GM18498 (cell line): ENCODE results near the gene PML.
A peak's percentile ranks its signal among the peaks of the same experiment; 100 is the strongest.

Experiments
- ATAC-seq: cut with Tn5 transposase; IDR thresholded peaks from one replicate; pipeline ENCODE4 v1.9.1; 2021; ENCODE audit warnings: mild to moderate bottlenecking, moderate library complexity; ENCODE audit not compliant: unreplicated experiment

The PML gene, protein sequence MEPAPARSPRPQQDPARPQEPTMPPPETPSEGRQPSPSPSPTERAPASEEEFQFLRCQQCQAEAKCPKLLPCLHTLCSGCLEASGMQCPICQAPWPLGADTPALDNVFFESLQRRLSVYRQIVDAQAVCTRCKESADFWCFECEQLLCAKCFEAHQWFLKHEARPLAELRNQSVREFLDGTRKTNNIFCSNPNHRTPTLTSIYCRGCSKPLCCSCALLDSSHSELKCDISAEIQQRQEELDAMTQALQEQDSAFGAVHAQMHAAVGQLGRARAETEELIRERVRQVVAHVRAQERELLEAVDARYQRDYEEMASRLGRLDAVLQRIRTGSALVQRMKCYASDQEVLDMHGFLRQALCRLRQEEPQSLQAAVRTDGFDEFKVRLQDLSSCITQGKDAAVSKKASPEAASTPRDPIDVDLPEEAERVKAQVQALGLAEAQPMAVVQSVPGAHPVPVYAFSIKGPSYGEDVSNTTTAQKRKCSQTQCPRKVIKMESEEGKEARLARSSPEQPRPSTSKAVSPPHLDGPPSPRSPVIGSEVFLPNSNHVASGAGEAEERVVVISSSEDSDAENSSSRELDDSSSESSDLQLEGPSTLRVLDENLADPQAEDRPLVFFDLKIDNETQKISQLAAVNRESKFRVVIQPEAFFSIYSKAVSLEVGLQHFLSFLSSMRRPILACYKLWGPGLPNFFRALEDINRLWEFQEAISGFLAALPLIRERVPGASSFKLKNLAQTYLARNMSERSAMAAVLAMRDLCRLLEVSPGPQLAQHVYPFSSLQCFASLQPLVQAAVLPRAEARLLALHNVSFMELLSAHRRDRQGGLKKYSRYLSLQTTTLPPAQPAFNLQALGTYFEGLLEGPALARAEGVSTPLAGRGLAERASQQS

DNA sequence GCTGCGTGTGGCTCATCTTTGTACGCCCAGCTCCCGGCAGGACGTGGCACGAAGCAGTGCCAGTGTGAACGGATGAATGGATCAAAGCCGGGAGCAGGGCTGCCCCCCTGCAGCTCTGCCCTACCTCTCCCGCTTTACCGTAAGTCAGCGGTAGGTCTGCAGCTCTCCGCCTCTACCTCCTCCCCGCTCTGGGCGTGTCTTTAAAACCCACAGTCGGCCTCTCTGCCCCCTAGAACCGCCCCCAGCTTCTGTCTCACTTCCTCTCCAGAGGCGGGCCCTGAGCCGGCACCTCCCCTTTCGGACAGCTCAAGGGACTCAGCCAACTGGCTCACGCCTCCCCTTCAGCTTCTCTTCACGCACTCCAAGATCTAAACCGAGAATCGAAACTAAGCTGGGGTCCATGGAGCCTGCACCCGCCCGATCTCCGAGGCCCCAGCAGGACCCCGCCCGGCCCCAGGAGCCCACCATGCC lies at the start of gene PML:
Gene PML (plus strand): TSS at position 304 of the 471 bp plus-strand sequence. CDS start 97 bp downstream, at position 401.
- peak; percentile 77 for ATAC-seq

DNA sequence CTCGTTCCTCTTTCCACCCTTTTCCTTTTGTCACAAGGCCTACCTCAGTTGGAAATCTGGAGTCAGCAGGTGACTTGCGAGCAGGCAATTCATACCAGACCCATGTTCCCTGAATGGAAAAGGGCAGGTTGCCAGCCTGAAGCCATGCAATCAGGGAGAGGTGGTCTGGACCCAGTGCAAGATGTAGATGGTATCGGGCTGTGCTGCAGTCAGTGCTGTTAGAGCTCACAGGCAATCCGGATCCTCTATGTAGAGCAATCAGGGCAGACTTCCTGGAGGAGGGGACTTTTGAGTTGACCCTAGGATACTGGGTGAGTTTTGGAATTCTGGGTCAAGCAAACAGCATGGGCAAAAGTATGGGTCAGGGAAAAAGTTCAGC lies 49.4 kb upstream of the PML start:
- ATAC-seq: no peak

DNA sequence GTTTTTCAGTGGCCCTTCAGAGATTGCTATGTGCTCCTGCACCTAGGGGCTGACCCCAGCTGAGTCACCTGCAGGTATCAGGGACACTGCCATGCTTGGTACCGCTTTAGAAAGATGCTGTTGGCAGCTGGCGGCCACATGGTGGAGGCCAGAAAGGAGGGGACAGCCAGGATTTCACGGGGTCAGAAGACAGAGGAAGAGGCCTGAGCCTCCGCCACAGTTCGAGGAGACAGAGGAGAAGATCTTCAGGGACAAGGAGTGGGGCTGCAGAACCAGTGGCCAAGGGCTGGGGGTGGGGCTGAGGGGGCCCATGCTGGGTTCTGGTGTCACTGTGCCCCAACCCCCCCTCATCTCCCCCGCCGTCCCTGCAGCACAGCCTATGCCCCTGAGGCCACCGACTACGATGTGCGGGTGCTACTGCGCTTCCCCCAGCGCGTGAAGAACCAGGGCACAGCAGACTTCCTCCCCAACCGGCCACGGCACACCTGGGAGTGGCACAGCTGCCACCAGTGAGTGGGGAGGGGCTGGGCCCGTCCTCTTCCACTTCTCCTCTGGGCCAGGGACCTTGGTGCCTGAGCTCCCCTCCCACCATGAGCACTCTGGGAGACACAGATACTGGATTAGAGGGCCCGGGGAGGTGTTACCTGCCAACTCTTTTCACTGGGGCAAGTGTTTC lies 48.3 kb upstream of the PML start:
- no peak for ATAC-seq

DNA sequence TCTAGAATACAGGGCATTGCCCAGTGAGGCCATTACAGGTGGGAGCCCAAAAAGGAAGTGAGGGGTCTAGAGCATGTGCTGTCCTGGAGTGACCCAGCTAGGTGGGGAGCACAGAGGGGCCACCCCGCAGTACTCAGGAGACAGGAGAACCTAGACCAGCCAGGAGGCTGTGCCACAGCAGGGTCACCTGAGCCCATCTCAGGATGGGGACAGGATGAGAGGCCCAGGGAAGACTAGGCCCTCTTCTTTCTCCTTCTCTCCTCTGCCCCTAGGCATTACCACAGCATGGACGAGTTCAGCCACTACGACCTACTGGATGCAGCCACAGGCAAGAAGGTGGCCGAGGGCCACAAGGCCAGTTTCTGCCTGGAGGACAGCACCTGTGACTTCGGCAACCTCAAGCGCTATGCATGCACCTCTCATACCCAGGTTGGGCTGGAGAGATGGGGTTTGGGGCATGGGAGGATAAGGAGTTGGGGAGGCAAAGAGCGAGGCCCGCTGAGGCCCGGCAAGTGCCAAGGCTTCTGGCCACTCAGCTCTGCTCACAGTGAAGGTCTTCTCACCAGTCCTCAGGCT lies 47.6 kb upstream of the PML start:
- ATAC-seq: no peak

DNA sequence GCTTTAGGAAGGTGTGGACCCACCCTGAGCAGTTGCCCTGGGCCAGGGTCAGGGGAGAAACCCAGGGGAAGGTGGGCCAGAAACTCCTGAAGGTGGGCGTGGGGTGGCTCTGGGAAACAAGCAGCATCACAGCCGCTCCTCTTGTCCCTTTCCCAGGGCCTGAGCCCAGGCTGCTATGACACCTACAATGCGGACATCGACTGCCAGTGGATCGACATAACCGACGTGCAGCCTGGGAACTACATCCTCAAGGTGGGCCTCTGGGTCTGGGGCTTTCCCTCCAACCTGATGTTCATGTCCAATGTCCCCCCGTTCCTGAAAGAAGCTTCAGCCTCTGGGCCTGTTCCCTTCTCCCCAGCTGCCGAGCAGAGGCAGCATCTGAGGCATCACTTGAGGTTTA lies 46.9 kb upstream of the PML start:
- ATAC-seq: no peak

DNA sequence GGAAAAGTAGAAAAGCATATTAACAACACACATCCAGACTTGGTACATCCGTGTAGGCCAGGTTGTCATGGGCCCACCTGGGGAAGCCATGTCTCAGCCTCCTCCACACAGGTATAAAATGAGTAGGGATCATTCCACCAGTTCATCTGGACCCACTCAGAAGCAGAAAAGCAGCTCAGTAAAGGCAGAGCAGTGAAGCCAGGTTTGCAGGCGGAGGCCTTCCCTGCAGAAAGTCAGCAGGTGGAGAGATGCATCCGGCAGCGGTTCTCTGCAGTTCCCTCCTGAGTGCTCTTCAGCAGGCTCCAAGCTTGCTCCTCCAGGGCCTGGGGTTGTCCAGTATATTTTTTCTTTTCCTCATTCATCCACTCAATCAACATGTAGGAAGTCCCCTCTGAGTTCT lies 46.1 kb upstream of the PML start:
- no peak for ATAC-seq

DNA sequence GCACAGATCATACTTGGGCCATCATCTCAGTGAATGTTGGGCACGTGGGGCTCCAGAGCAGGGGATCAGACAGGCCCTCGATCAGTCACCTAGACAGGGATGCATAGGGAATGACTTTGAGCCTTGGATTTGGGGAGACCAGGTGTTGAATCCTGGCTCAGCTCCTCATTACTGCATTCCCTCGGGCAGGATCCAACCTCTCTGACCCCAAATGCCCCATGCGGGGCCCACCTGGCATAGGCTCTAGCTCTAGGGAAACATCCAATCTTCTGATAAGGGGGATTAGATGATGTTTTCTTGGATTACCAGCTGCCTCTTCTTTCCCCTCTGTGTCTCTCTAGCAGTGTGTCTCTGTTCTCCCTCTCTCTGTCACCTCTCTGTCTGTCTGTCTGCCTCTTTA lies 45.5 kb upstream of the PML start:
- ATAC-seq: no peak

DNA sequence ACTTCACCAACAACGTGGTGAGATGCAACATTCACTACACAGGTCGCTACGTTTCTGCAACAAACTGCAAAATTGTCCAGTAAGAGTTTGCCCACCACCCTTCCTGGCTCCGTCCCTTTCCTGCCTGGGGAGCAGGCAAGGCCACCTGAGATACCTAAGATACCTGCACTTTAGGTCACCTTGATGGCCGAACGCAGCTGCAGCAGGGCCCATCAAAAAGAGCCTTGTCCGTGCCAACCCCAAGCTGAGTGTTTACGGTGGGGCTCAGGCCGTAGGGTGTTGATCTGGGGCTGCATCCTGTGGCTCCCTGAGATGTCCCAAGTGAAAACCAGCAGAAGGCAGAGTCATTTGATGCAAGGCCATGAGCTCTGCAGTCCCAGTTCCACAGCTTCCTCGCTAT lies 45.0 kb upstream of the PML start:
- ATAC-seq: no peak

DNA sequence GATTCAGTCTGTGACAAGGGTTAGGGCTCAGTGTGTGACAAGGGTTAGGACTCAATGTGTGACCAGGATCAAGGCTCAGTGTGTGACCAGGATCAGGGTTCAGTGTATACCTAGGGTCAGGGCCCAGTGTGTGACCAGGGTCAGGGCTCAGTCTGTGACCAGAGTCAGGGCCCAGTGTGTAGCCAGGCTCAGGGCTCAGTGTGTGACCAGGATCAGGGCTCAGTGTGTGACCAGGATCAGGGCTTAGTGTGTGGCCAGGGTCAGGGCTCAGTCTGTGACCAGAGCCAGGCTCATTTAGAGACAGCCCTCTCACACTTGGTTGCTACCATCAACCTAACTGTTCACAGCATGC lies 44.1 kb upstream of the PML start:
- ATAC-seq: no peak

DNA sequence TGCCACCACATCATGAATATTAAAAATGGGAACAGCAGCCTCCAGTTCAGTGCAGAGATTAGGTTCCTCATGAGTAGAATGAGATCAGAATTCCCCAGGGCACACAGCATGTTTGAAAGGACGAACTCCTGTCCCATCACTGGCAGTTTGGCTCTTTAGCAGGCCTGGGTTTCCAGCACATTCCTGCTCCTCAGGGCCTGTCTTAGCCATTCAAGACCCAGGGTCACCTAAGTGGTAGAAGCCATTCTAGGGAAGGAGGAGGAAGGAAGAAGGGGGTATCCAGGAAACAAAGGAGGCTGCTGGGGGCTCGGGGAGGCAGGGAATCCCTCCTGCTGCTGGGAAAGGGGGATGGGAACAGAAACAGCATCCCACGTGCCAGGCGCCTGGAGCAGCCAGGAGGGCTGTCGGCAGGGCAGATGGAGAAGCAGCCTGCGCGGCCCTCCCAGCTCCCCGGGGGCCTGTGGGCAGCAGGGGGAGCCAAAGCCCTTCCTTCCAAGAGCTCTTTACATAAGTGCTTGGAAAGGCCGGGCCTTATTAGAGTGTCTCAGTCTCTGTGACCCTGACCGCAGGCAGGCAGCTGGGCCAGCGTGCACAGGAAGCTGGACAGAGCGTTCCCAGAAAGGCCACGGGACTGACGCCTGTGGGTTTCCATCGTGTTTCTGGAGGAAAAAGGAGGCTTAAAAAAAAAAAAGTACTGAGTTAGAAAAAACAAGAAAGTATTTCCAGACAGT lies 43.5 kb upstream of the PML start:
- peak; percentile 48 for ATAC-seq

DNA sequence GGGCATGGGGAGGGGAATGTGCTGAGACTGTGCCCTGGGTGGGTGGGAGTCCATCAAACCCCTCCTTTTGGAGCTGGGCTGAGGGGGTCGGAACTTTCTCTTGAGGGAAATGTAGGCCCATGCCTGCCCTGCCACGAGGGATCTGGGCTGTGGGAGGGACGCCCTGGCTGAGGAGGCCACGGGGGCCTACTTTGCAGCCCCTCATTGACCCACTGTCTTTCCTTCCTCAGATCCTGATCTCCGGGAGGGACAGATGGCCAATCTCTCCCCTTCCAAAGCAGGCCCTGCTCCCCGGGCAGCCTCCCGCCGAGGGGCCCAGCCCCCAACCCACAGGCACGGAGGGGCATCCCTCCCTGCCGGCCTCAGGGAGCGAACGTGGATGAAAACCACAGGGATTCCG lies 42.9 kb upstream of the PML start:
- no peak for ATAC-seq

DNA sequence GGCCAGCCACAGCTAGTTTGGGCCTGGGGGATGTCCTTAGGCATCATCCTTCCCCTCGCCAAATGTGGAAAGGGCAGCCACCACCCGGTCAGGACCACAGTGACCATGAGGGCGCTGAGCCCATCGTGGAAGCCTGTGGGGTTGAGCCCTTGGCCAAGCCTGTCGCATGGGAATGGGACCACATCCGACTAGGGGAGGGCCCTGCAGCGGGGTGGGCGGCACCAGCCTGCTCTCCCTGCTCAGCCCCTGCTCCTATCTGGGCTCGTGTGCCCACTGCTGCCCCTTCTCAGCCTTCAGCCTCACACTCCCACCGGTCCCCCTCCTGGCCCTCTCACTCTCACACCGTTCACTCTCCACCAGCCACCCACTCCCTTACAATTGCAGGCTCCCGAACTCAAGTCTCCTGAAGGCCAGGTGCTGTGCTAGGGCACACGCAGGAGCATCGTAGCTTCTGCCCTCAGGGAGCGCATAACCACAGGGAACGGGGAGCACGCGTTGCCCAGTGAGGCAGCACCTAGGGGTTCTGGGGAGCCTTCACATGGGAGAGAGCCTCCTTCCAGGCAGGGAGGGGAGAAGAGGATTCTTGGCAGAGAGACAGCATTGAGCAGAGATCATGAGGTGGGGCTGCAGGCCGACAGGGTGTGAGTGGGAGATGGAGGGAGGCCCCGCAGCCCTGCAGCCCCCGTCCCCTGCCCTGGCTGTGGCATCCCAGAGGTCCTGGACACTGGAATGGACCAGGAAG lies 42.2 kb upstream of the PML start:
- no peak for ATAC-seq

DNA sequence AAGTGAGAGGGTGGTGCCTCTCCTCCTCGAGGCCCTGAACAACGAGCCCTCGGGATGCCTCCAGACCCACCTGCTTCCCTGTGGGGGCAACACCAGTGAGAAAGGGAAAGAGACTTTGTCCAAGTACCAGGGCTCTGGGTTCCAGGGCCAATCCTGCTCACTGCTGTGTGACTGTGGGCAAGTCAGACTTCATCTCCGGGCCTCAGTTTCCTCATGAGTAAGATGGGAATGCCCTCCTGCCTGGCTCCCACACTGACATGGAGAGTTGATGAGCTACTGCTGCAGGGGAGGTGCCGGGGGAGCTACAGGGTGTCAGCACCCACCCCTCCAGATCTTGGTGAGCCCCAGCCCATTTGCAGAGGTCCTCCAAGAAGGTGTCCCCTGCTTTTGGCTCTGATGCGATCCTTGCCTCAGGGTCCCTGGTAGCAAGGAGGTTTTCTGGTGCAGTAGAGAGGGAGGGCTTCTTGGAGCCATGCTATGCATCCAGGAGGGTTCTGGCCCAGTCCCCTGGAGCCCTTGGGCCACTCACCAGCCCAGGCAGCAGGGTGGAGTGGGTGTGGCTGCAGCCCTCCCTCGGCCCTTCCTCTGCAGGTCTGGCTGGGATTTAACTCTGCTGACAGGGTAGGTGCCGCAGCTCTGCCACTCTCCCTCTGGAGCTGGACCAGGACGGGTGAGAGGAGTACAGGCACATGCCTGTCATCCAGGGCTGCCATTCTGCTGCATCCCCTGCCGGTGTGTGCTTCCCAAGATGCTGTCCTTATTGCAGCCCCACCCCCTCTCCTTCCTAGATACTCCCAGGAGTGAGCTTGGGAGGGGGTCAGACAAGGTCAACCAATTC lies 41.4 kb upstream of the PML start:
- no peak for ATAC-seq

DNA sequence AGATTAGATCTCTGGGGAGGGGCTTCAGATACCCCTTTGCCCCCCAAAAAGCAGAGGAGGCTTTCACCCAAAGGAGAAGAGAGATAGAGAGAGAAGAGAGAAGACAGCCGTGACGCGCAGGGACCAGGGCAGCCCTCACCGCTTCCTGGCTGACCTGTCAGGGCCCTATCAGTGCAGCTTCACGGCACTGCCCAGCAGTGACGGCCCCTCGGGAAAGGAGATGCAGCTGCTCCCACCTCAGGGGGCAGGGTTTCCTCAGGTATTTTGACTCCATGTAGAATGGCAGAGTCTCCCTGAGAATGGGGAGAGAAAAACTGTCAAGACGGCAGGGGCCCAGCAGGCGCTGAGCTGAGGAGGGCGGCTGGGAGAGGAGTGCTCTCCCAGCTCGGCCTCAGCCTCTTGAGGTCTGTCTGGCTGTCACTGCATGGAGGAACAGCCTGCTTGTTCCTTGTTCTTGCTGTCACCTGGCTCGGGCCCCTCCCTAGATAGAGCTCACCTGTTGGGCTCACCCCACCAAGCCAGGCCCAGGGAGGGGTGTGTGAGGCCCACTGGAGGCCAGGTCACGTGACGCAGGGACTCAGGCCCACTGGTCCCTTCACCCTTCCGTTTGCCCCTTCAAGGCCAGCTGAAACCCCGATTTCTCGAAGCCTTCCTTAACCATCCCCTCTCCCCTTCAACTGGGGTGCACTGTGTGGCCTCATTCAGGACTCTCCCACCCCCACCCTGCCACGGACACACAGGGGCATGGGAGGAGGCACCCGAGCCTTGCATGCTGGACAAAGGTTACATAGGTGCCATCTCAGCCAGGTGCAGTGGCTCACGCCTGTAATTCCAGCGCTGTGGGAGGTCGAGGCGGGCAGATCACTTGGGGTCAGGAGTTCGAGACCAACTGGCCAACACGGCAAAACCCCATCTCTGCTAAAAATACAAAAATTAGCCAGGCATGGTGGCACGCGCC lies 40.0 kb upstream of the PML start:
- ATAC-seq: no peak

DNA sequence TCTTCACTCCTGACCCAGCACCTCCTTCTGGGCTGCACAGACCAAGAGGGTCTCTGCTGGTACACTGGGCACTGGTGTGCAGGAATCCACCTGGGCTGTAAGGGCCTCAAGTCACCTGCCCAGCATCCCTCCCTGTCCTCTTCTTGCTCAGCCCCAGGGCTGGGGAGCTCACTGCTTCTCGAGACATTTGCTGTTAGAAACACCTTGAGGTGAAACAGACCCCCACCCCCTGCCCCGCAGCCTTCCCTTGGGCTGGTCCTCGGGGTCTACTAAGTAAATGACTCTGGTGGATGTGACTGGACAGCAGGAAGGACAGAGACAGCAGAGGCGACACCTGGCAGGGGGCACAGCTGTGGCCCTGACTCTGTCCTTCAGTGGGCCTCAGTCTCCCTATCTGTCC lies 39.2 kb upstream of the PML start:
- ATAC-seq: no peak

DNA sequence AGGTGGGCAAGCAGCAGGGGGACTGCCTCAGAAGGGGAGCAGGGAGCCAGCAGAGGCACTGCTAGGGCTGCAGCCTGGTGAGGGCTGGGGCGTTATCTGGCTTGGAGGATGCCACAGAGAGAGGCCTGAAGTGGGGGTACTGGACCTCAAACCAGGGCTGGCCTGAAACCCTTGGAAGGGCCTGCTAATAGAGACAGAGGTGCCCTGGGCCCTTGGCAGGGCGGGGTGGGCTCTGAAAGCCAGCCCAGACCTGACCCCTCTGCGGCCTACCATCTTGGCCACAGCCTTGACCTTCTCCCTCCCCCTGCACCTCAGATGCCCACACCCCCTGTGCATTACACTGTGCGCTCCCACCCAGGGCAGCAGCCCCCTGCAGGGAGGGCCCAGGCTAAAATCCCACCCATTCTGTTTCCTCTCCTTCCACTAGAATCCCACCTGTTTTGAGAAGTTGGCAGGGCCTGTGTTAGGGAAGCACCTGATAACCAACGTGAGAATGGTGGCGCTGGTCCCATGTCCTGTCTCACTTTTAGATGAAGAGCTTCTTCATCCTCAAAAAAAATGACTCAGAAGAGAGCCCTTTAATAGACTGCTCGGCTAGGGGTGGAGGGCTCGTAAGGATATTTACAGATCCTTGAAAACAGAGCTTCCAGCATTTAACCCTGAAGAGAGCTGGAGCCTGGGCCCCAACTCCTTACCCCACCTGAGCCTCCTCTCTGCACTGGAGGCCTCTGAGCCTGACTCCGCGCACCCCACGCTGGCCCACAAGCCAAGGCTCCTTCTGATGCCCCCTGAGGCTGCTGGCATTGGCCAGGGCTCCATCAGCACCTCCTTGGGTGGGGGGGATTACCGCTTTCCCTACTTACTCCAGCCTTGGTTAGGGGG lies 38.4 kb upstream of the PML start:
- no peak for ATAC-seq

DNA sequence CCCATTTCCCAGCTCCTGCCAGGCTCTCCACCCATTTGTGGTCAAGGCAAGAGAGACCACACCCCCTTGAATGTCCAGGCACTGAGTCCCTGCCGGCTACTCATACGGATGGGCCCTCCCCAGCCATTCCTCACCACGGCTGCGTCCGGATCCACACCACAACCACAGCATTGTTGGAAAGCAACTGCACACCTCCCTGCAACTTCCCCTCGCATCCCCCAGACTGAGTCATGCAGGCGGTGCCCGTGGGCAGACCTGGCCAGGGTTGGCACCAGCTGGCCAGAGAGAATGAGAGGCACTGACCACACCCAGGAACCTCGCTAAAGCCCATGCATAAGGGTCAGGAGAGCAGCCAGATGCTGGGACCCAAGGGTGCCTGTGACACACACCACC lies 37.8 kb upstream of the PML start:
- no peak for ATAC-seq
